GM12878 (cell line): ENCODE data around the gene TBC1D1. TPM values are rescaled to one million over a fixed set of nuclear protein-coding genes. Genes with fewer than 3 reads are reported as not detected.

ENCODE experiments used
- ATAC-seq: fragments of 200-7000 bp; cut with Tn5 transposase; 3 replicates; pipeline ENCODE4 v1.9.1; 2020; ENCODE audit warnings: mild to moderate bottlenecking, moderate library complexity
- BruUV-seq: library from RNA; stranded (reverse); fragments of 400-500 nt; replicated peaks from 2 replicates; lab custom pipeline; 2021; lab: Mats Ljungman, UMichigan
- CTCF ChIA-PET: fragments of 300-600 bp; sonication (Branson Sonifier 250); formaldehyde crosslinking; extraction: SDS; loops from one replicate; lab custom pipeline; 2021; ENCODE audit warnings: inconsistent platforms; lab: Yijun Ruan, JAX
- POLR2A ChIA-PET: fragments of 350-600 bp; formaldehyde crosslinking; extraction: SDS; loops from one replicate; lab custom pipeline; 2021; ENCODE audit warnings: inconsistent platforms; lab: Charles Lee
- RAD21 ChIA-PET: fragments of 300-600 bp; sonication (Branson Sonifier 250); formaldehyde crosslinking; loops from one replicate; lab custom pipeline; 2023; ENCODE audit warnings: antibody characterized with exemption; ENCODE audit not compliant: unreplicated experiment; lab: Charles Lee
- SMC1A ChIA-PET: fragments of 300-600 bp; sonication (Branson Sonifier 250); formaldehyde crosslinking; loops from one replicate; lab custom pipeline; 2023; ENCODE audit not compliant: unreplicated experiment, uncharacterized antibody; lab: Charles Lee
- DNase-seq: peaks from one replicate; pipeline ENCODE4 v3.0.0-alpha.2; 2011; ENCODE audit warnings: low read depth, low spot score
- FAIRE-seq: peaks from 3 replicates; lab custom pipeline; 2011; peaks lifted over from hg19 to GRCh38; lab: Jason Lieb, UNC
- H2AFZ ChIP-seq: 2 replicates; pipeline ENCODE4 v1.6.0; 2011; ENCODE audit warnings: low read depth, low read length, control low read depth; ENCODE audit not compliant: control insufficient read depth
- H3K27ac ChIP-seq: 2 replicates; pipeline ENCODE4 v1.5.1; 2011; ENCODE audit warnings: control low read depth; ENCODE audit not compliant: control insufficient read depth, insufficient read depth
- H3K27me3 ChIP-seq, 2 experiments: replicated peaks in 1 of 2; 2 replicates each; pipeline versions ENCODE4 v1.6.0 to v1.6.1; 2011; ENCODE audit warnings: low read length in 1 of 2; ENCODE audit not compliant: control insufficient read depth in 2 of 2, insufficient read depth in 2 of 2
- H3K36me3 ChIP-seq, 2 experiments: 2 replicates each; pipeline ENCODE4 v1.5.1; 2011; ENCODE audit warnings: low read length in 1 of 2; ENCODE audit not compliant: control insufficient read depth in 2 of 2, insufficient read depth in 2 of 2
- H3K4me1 ChIP-seq: 2 replicates; pipeline ENCODE4 v1.6.1; 2011; ENCODE audit warnings: mild to moderate bottlenecking, low read length, moderate library complexity, mixed read lengths; ENCODE audit not compliant: control insufficient read depth, insufficient read depth
- H3K4me2 ChIP-seq: 2 replicates; pipeline ENCODE4 v1.6.0; 2011; ENCODE audit warnings: control low read depth; ENCODE audit not compliant: control insufficient read depth, insufficient read depth
- H3K4me3 ChIP-seq: fragments of 200-600 bp; sonication (generic); 2 replicates; pipeline ENCODE4 v1.5.1; 2016
- H3K79me2 ChIP-seq: 2 replicates; pipeline ENCODE4 v1.6.0; 2011; ENCODE audit warnings: low read length; ENCODE audit not compliant: control insufficient read depth, insufficient read depth
- H3K9ac ChIP-seq: 2 replicates; pipeline ENCODE4 v1.8.0; 2011; ENCODE audit warnings: low read length, control low read depth, mixed read lengths; ENCODE audit not compliant: control insufficient read depth, insufficient read depth
- H3K9me3 ChIP-seq: replicated peaks from 3 replicates; pipeline ENCODE4 v1.5.1; 2011; ENCODE audit warnings: mild to moderate bottlenecking, low read length; ENCODE audit not compliant: control insufficient read depth, insufficient read depth
- H4K20me1 ChIP-seq: 2 replicates; pipeline ENCODE4 v1.6.0; 2011; ENCODE audit not compliant: control insufficient read depth, insufficient read depth
- DPF2 ChIP-seq: fragments of 450-650 bp; IDR thresholded peaks from 2 replicates; pipeline ENCODE4 v1.6.1; 2017; ENCODE audit warnings: mild to moderate bottlenecking
- E2F8 ChIP-seq: fragments of 450-650 bp; IDR thresholded peaks from 2 replicates; pipeline ENCODE4 v1.6.1; 2018; ENCODE audit warnings: mild to moderate bottlenecking, low read depth, moderate library complexity; ENCODE audit not compliant: partially characterized antibody
- ESRRA ChIP-seq: IDR thresholded peaks from 2 replicates; pipeline ENCODE4 v1.6.1; 2012; ENCODE audit warnings: mild to moderate bottlenecking, low read length, improper control_type of control experiment
- HDAC2 ChIP-seq: fragments of 200-600 bp; sonication (generic); IDR thresholded peaks from 2 replicates; pipeline ENCODE4 v1.6.1; 2017
- IRF4 ChIP-seq: IDR thresholded peaks from 2 replicates; pipeline ENCODE4 v1.6.1; 2011; ENCODE audit warnings: low read depth, low read length
- IRF5 ChIP-seq: fragments of 450-650 bp; IDR thresholded peaks from 2 replicates; pipeline ENCODE4 v1.6.1; 2017; ENCODE audit warnings: borderline replicate concordance
- MEF2A ChIP-seq: IDR thresholded peaks from 2 replicates; pipeline ENCODE4 v1.6.1; 2011; ENCODE audit warnings: low read depth, mild to moderate bottlenecking, low read length, moderate library complexity; ENCODE audit not compliant: insufficient read depth
- MLLT1 ChIP-seq: fragments of 450-650 bp; IDR thresholded peaks from 2 replicates; pipeline ENCODE4 v1.6.1; 2016; ENCODE audit warnings: mild to moderate bottlenecking
- NKRF ChIP-seq: fragments of 450-650 bp; conservative IDR thresholded peaks from 2 replicates; pipeline ENCODE4 v1.6.1; 2017; ENCODE audit warnings: mild to moderate bottlenecking, moderate library complexity
- NRF1 ChIP-seq: conservative IDR thresholded peaks from 2 replicates; pipeline ENCODE4 v1.6.1; 2011; ENCODE audit warnings: mild to moderate bottlenecking, low read depth, low read length, improper control_type of control experiment
- POLR2A ChIP-seq: IDR thresholded peaks from 2 replicates; pipeline ENCODE4 v1.6.1; 2011; ENCODE audit warnings: low read depth, mild to moderate bottlenecking, low read length
- REST ChIP-seq: IDR thresholded peaks from 2 replicates; pipeline ENCODE4 v1.6.1; 2012; ENCODE audit warnings: mild to moderate bottlenecking, low read depth, low read length
- SMARCA5 ChIP-seq: fragments of 450-650 bp; IDR thresholded peaks from 2 replicates; pipeline ENCODE4 v1.6.1; 2017; ENCODE audit warnings: mild to moderate bottlenecking
- TAF1 ChIP-seq: IDR thresholded peaks from 2 replicates; pipeline ENCODE4 v1.6.1; 2011; ENCODE audit warnings: mild to moderate bottlenecking, low read depth, low read length, borderline replicate concordance
- WGBS: methylation state at CpG from one replicate; pipeline ENCODE4 v1.1.6; 2016; ENCODE audit warnings: low lambda C conversion rate; ENCODE audit not compliant: insufficient replicate concordance, insufficient coverage; ENCODE audit errors: missing lambda C conversion rate; 5-methylcytosine and 5-hydroxymethylcytosine counted together
- in situ Hi-C: fragments of 300-500 bp; cut with MboI; formaldehyde crosslinking; loops from 9 replicates; pipeline ENCODE4 v1.14.3; 2018; ENCODE audit warnings: mixed read lengths
- intact Hi-C: fragments of 100-400 bp; cut with micrococcal nuclease; formaldehyde crosslinking; loops from one replicate; pipeline ENCODE4 v1.14.2; 2022; ENCODE audit not compliant: unreplicated experiment
- polyA plus RNA-seq, 11 experiments: library from polyadenylated mRNA; depleted of rRNA in 4 of 11; unstranded in 6 of 11; stranded (reverse) in 5 of 11; fragments of >200 nt; fragmentation: Nextera tagmentation in 4 of 11; fragmentation: Illumina TruSeq in 1 of 11; extraction: Ambion mirVana in 4 of 11; extraction: Trizol in 1 of 11; gene quantifications; 1 replicate in 1 of 11; 2 replicates in 10 of 11; pipeline versions ENCODE4 v1.2.1 to v1.2.3, GENCODE V29; 2011 to 2016; ENCODE audit warnings: inconsistent platforms in 2 of 11, missing spikeins in 2 of 11, low read depth in 1 of 11
- total RNA-seq, 4 experiments: library from RNA; depleted of rRNA in 3 of 4; stranded (reverse); fragments of >200 nt in 3 of 4; fragmentation: Illumina TruSeq in 1 of 4; extraction: Trizol in 1 of 4; gene quantifications; 2 replicates each; pipeline versions ENCODE4 v1.2.1 to v1.2.3, GENCODE V29; 2013 to 2021

Gene TBC1D1
- total and polyA plus RNA-seq, 10 of the 15 experiments (the other 5 are each of a cell fraction or from before 2014, with no cell fraction given): 5.3 to 102 (median 57.8) TPM

GRCh38 chr4:38188631-38189101 is 297.8 kb downstream of the TBC1D1 start:
- no TSS peak for BruUV-seq
- peaks cover 0 to 1% of the 10 kb centered on the region in 2 experiments; a peak in 2 of 4 replicates for H3K27me3 ChIP-seq
- no peak for DNase-seq
- ChIA-PET CTCF (interaction anchor here (1.3 kb wide), 1 partner anchor 131 kb away, joined by 3 read pairs; no protein-coding TSS in a partner anchor), POLR2A (no interaction called here), SMC1A (no interaction called here), RAD21 (no interaction called here)
- no peaks in the 10 kb centered on the region for H4K20me1 ChIP-seq
- 39% methylated on average over 12 of the region's 12 CpGs for WGBS
- H3K79me2 ChIP-seq: no peaks in the 10 kb centered on the region
- no peak overlapping the region for H3K4me2 ChIP-seq
- ATAC-seq: no peak
- H3K27ac ChIP-seq: no peak overlapping the region
- no peak overlapping the region for H2AFZ ChIP-seq
- no peaks in the 10 kb centered on the region; the same call in 2 of the 3 replicates for H3K9me3 ChIP-seq
- in situ Hi-C loops (no loop called here), intact Hi-C loops (no loop called here)
- FAIRE-seq: no peak
- no peaks in the 10 kb centered on the region for H3K4me1 ChIP-seq
- no peak overlapping the region for H3K9ac ChIP-seq
- no peak overlapping the region for H3K4me3 ChIP-seq
- H3K36me3 ChIP-seq: no peaks in the 10 kb centered on the region
- TF ChIP-seq MLLT1 (no peak), IRF5 (no peak), REST (no peak), DPF2 (no peak), NRF1 (no peak), E2F8 (no peak), NKRF (no peak), SMARCA5 (no peak), ESRRA (no peak), HDAC2 (no peak), MEF2A (no peak), POLR2A (no peak), TAF1 (no peak), IRF4 (no peak)
